ENCODE measurements around the gene ABCA7. TPM values are rescaled to one million over a fixed set of nuclear protein-coding genes. Genes with fewer than 3 reads are reported as not detected.

ABCA7 gene
- total and polyA plus RNA-seq, 2 of the 13 experiments (the other 11 are each of a cell fraction or from before 2014, with no cell fraction given): 4.4 to 32.4 TPM

DNA sequence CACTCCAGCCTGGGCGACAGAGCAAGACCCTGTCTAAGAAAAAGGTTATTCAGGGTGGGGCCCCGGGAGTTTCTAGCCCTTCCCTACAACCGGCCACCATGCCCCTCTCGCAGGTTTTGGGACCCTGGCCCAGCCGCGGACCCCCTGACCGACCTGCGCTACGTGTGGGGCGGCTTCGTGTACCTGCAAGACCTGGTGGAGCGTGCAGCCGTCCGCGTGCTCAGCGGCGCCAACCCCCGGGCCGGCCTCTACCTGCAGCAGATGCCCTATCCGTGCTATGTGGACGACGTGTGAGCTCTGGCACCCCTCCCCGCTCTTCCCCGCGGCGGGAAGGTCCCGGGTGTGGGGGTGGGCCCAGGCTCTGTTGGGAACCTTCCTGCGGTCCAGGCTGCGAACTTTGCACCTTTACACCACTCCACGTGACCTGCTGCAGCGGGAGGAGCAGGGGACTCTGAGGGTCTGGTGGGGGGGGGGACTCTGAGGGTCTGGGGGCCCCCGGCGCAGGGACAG is 6.3 kb downstream of the ABCA7 start (continued):
- TF ChIP-seq, protein P1, sequence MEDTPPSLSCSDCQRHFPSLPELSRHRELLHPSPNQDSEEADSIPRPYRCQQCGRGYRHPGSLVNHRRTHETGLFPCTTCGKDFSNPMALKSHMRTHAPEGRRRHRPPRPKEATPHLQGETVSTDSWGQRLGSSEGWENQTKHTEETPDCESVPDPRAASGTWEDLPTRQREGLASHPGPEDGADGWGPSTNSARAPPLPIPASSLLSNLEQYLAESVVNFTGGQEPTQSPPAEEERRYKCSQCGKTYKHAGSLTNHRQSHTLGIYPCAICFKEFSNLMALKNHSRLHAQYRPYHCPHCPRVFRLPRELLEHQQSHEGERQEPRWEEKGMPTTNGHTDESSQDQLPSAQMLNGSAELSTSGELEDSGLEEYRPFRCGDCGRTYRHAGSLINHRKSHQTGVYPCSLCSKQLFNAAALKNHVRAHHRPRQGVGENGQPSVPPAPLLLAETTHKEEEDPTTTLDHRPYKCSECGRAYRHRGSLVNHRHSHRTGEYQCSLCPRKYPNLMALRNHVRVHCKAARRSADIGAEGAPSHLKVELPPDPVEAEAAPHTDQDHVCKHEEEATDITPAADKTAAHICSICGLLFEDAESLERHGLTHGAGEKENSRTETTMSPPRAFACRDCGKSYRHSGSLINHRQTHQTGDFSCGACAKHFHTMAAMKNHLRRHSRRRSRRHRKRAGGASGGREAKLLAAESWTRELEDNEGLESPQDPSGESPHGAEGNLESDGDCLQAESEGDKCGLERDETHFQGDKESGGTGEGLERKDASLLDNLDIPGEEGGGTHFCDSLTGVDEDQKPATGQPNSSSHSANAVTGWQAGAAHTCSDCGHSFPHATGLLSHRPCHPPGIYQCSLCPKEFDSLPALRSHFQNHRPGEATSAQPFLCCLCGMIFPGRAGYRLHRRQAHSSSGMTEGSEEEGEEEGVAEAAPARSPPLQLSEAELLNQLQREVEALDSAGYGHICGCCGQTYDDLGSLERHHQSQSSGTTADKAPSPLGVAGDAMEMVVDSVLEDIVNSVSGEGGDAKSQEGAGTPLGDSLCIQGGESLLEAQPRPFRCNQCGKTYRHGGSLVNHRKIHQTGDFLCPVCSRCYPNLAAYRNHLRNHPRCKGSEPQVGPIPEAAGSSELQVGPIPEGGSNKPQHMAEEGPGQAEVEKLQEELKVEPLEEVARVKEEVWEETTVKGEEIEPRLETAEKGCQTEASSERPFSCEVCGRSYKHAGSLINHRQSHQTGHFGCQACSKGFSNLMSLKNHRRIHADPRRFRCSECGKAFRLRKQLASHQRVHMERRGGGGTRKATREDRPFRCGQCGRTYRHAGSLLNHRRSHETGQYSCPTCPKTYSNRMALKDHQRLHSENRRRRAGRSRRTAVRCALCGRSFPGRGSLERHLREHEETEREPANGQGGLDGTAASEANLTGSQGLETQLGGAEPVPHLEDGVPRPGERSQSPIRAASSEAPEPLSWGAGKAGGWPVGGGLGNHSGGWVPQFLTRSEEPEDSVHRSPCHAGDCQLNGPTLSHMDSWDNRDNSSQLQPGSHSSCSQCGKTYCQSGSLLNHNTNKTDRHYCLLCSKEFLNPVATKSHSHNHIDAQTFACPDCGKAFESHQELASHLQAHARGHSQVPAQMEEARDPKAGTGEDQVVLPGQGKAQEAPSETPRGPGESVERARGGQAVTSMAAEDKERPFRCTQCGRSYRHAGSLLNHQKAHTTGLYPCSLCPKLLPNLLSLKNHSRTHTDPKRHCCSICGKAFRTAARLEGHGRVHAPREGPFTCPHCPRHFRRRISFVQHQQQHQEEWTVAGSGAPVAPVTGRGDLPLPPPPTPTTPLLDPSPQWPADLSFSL (CRISPR knock-in tag; IDR thresholded peaks at IDR 0.05): no peak
- TF ChIP-seq FOXA3 (CRISPR knock-in tag; IDR thresholded peaks at IDR 0.05) (0 out of 2 replicates have a peak, but pooled peaks have one; percentile 13), SAP130 (CRISPR knock-in tag; IDR thresholded peaks at IDR 0.05; ENCODE audit: low read depth) (peak; percentile 40; the same call in 1 of the 2 replicates), JARID2 (CRISPR knock-in tag; IDR thresholded peaks at IDR 0.05; ENCODE audit: insufficient replicate concordance) (no peak), ARNT (IDR thresholded peaks at IDR 0.05) (no peak), ETV6 (CRISPR knock-in tag; conservative IDR thresholded peaks at IDR 0.05) (no peak), NR2F6 (IDR thresholded peaks at IDR 0.05) (no peak), NR2F6 (CRISPR knock-in tag; IDR thresholded peaks at IDR 0.05) (peak; percentile 24; the same call in 1 of the 2 replicates), RFX5 (IDR thresholded peaks at IDR 0.05; ENCODE audit: low read depth, low read length) (no peak), MEF2D (CRISPR knock-in tag; IDR thresholded peaks at IDR 0.05) (peak; percentile 67; the same call in 1 of the 2 replicates), ZNF747 (CRISPR knock-in tag; IDR thresholded peaks at IDR 0.05; ENCODE audit: borderline replicate concordance) (no peak), ATRX (CRISPR knock-in tag; IDR thresholded peaks at IDR 0.05; ENCODE audit: borderline replicate concordance) (no peak), NR1H2 (CRISPR knock-in tag; IDR thresholded peaks at IDR 0.05; ENCODE audit: borderline replicate concordance, low read depth) (no peak), ZNF772 (CRISPR knock-in tag; IDR thresholded peaks at IDR 0.05) (0 out of 2 replicates have a peak, but pooled peaks have one; percentile 41), REL (CRISPR knock-in tag; conservative IDR thresholded peaks at IDR 0.05) (no peak), ZNF225 (CRISPR knock-in tag; IDR thresholded peaks at IDR 0.05) (no peak), SALL1 (CRISPR knock-in tag; IDR thresholded peaks at IDR 0.05) (peak; percentile 70), BRCA1 (CRISPR knock-in tag; IDR thresholded peaks at IDR 0.05) (no peak), MED1 (CRISPR knock-in tag; IDR thresholded peaks at IDR 0.05) (peak; percentile 67), DNMT3B (CRISPR knock-in tag; conservative IDR thresholded peaks at IDR 0.05) (no peak)
- TF ChIP-seq, protein P2, sequence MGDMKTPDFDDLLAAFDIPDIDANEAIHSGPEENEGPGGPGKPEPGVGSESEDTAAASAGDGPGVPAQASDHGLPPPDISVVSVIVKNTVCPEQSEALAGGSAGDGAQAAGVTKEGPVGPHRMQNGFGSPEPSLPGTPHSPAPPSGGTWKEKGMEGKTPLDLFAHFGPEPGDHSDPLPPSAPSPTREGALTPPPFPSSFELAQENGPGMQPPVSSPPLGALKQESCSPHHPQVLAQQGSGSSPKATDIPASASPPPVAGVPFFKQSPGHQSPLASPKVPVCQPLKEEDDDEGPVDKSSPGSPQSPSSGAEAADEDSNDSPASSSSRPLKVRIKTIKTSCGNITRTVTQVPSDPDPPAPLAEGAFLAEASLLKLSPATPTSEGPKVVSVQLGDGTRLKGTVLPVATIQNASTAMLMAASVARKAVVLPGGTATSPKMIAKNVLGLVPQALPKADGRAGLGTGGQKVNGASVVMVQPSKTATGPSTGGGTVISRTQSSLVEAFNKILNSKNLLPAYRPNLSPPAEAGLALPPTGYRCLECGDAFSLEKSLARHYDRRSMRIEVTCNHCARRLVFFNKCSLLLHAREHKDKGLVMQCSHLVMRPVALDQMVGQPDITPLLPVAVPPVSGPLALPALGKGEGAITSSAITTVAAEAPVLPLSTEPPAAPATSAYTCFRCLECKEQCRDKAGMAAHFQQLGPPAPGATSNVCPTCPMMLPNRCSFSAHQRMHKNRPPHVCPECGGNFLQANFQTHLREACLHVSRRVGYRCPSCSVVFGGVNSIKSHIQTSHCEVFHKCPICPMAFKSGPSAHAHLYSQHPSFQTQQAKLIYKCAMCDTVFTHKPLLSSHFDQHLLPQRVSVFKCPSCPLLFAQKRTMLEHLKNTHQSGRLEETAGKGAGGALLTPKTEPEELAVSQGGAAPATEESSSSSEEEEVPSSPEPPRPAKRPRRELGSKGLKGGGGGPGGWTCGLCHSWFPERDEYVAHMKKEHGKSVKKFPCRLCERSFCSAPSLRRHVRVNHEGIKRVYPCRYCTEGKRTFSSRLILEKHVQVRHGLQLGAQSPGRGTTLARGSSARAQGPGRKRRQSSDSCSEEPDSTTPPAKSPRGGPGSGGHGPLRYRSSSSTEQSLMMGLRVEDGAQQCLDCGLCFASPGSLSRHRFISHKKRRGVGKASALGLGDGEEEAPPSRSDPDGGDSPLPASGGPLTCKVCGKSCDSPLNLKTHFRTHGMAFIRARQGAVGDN (CRISPR knock-in tag; IDR thresholded peaks at IDR 0.05): peak; percentile 99
- TF ChIP-seq, protein P3, sequence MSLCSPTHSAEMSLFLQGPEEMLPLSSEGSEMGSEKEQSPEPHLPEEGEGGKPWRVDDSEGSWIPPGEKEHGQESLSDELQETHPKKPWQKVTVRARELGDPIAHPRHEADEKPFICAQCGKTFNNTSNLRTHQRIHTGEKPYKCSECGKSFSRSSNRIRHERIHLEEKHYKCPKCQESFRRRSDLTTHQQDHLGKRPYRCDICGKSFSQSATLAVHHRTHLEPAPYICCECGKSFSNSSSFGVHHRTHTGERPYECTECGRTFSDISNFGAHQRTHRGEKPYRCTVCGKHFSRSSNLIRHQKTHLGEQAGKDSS (CRISPR knock-in tag; IDR thresholded peaks at IDR 0.05; ENCODE audit: borderline replicate concordance, low read depth): no peak

All from HepG2 (cell line).